HAP-1 (cell line): ENCODE results near the gene ALPK1.
"Not testable (repeated sequence)": the region's sequence is repeated elsewhere in the genome, so short reads cannot be mapped to it uniquely, and the experiment has no call there.

Experiments used
- DNase-seq, 2 experiments: peaks; one replicate each; pipeline ENCODE4 v3.0.0-alpha.2; 2016 to 2020; ENCODE audit warnings: low spot score in 2 of 2
- H3K27me3 ChIP-seq: fragments of 250-450 bp; sonication (Bioruptor Pico); 2 replicates; pipeline ENCODE4 v1.5.1; 2020; ENCODE audit warnings: low read depth, mild to moderate bottlenecking, moderate library complexity
- H3K36me3 ChIP-seq: fragments of 250-450 bp; sonication (Bioruptor Pico); replicated peaks from 2 replicates; pipeline ENCODE4 v1.5.1; 2020; ENCODE audit warnings: mild to moderate bottlenecking
- H3K4me1 ChIP-seq: fragments of 250-450 bp; sonication (Bioruptor Pico); 2 replicates; pipeline ENCODE4 v1.5.1; 2020; ENCODE audit warnings: mild to moderate bottlenecking
- H3K4me3 ChIP-seq: fragments of 250-450 bp; sonication (Bioruptor Pico); 2 replicates; pipeline ENCODE4 v1.5.1; 2020; ENCODE audit warnings: mild to moderate bottlenecking, moderate library complexity
- H3K9me3 ChIP-seq: fragments of 250-450 bp; sonication (Bioruptor Pico); 2 replicates; pipeline ENCODE4 v1.5.1; 2020; ENCODE audit warnings: mild to moderate bottlenecking, moderate library complexity
- in situ Hi-C: fragments of 300-500 bp; cut with MboI; formaldehyde crosslinking; loops from 3 replicates; pipeline ENCODE4 v1.14.3; 2020; ENCODE audit warnings: low sequenced_read_pairs, inconsistent platforms, mixed read lengths

The ALPK1 gene

GRCh38 chr4:112279025-112279881 lies 17.9 kb upstream of the ALPK1 start:
- H3K4me1 ChIP-seq, result peaks cover 8% of the 10 kb centered on the region
- H3K4me3 ChIP-seq, result no peak overlapping the region
- no peaks in the 10 kb centered on the region for H3K9me3 ChIP-seq
- no peaks in the 10 kb centered on the region; the same call in 1 of the 2 replicates for H3K36me3 ChIP-seq
- H3K27me3 ChIP-seq, result no peaks in the 10 kb centered on the region
- in situ Hi-C loops, result no loop called here
- DNase-seq, result no peak

DNA sequence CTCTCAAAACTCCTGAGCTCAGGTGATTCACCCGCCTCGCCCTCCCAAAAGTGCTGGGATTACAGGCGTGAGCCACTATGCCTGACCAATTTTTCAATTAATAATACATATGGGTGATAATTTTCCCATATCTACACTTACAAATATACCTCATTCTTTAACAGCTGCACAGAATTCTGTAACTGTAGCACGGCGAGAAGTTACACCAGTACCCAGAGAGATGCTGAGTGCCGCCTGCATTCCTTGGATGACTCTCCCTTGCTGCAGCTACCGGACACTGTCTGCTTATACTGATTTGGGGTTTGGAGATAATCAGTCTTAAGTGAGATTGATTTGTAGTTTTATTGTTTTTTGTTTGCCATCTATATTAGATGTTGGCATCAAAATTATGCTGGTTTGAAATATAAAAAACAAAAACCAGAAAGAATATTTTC lies 17.3 kb upstream of the ALPK1 start:
- in situ Hi-C loops, result no loop called here
- H3K4me3 ChIP-seq, result no peak overlapping the region

DNA sequence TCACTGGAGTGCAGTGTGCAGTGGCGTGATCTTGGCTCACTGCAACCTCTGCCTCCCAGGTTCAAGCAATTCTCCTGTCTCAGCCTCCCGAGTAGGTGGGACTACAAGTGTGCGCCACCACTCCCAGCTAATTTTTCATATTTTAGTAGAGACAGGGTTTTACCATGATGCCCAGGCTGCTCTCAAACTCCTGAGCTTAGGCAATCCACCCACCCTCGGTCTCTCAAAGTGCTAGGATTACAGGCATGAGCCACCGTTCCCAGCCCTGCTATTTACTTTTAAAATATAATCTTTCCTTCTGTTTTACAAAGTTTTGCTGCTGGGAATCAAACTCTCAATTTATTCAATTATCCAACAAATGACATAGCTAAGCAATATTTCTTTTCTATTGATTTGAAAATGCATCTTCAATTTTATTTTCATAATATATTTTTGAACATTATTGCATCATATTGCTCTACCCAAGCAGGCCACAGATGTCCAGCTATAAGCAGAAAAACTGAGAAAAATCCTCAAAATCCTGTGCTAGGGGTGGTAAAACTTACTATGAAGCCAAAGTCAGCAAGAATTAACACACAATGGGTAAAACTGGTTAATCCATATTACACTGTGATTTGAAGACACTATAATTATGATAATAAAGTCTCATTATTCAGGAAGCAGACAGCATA lies 16.6 kb upstream of the ALPK1 start:
- H3K27me3 ChIP-seq, result no peaks in the 10 kb centered on the region

More for the DNA sequence above, 17.3 kb upstream of the ALPK1 start:
- Histone ChIP-seq H3K9me3 (no peaks in the 10 kb centered on the region), H3K4me1 (peaks cover 8% of the 10 kb centered on the region), H3K27me3 (no peaks in the 10 kb centered on the region), H3K36me3 (no peaks in the 10 kb centered on the region; the same call in 1 of the 2 replicates)
- DNase-seq, result no peak

GRCh38 chr4:112281895-112282398 lies 15.2 kb upstream of the ALPK1 start:
- H3K9me3 ChIP-seq, H3K4me3 ChIP-seq, H3K36me3 ChIP-seq, DNase-seq, H3K27me3 ChIP-seq, in situ Hi-C loops: not testable (repeated sequence)
- H3K4me1 ChIP-seq, result peaks cover 11% of the 10 kb centered on the region

More for the DNA sequence above, 16.6 kb upstream of the ALPK1 start:
- in situ Hi-C loops, result no loop called here
- Histone ChIP-seq H3K4me1 (peaks cover 8% of the 10 kb centered on the region), H3K36me3 (no peaks in the 10 kb centered on the region; the same call in 1 of the 2 replicates), H3K4me3 (no peak overlapping the region), H3K9me3 (no peaks in the 10 kb centered on the region)
- DNase-seq, result no peak

DNA sequence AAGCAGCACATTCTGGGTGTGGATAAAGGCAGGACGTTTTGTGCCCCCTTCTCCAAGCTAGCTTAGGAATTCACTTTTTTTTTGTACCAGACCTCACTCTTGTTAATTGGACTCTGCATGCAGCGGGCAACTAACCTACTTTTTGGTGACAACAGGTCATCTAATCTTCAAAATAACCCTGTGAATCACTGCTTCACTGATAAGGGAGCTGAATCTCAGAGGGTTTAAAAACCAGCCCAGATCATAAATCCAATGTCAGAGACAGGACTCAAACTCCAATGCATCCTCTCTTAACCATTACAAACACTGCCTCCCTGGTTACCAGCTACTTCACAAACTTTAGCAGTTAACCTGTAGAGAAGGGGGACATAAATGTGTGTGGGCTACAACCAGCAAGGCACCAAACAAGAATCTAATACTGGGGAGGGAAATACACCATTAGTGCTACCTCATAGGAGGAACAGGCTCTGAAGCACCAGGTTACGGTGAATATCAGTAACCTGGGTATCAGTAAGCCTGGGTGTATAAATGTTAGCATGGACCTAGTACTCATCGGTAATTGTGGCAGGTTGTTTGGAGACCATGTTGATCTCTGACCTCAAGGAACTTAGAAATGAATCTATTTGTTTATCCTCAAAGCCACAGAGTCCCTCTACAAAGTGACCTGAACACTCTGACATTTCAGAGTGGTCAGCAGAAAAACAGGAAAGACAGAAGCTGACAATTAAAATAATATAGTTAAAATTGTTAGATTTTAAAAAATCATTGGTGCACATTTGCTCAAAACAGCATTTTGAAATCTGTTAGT lies 14.1 kb upstream of the ALPK1 start:
- in situ Hi-C loops, result no loop called here
- Histone ChIP-seq H3K4me1 (peaks cover 11% of the 10 kb centered on the region), H3K36me3 (no peaks in the 10 kb centered on the region; the same call in 1 of the 2 replicates), H3K4me3 (no peak overlapping the region), H3K9me3 (no peaks in the 10 kb centered on the region), H3K27me3 (no peaks in the 10 kb centered on the region)
- no peak for DNase-seq

GRCh38 chr4:112284166-112284565 lies 13.0 kb upstream of the ALPK1 start:
- in situ Hi-C loops, result no loop called here
- Histone ChIP-seq H3K27me3 (no peaks in the 10 kb centered on the region), H3K9me3 (no peaks in the 10 kb centered on the region), H3K4me1 (peaks cover 11% of the 10 kb centered on the region), H3K36me3 (no peaks in the 10 kb centered on the region; the same call in 1 of the 2 replicates), H3K4me3 (peak overlapping the region; percentile 60)
- peak; percentile 7 to 29 for DNase-seq

- no peaks in the 10 kb centered on the region; the same call in 1 of the 2 replicates for H3K36me3 ChIP-seq
- DNase-seq, result peak in 1 of 2 experiments; percentile 37
- H3K27me3 ChIP-seq, result no peaks in the 10 kb centered on the region
- no peaks in the 10 kb centered on the region for H3K9me3 ChIP-seq
- in situ Hi-C loops, result no loop called here
- peaks cover 11% of the 10 kb centered on the region for H3K4me1 ChIP-seq
- H3K4me3 ChIP-seq, result peak overlapping the region; percentile 60
Measured at GRCh38 chr4:112284662-112285411, 12.3 kb upstream of the ALPK1 start.

GRCh38 chr4:112287258-112287989 lies 9.7 kb upstream of the ALPK1 start:
- Histone ChIP-seq H3K27me3 (no peaks in the 10 kb centered on the region), H3K4me3 (no peak overlapping the region), H3K9me3 (no peaks in the 10 kb centered on the region), H3K36me3 (no peaks in the 10 kb centered on the region), H3K4me1 (peaks cover 3% of the 10 kb centered on the region; the same call in 1 of the 2 replicates)
- no peak for DNase-seq
- in situ Hi-C loops, result no loop called here

GRCh38 chr4:112288455-112288854 lies 8.7 kb upstream of the ALPK1 start:
- no peak for DNase-seq
- peaks cover 3% of the 10 kb centered on the region; the same call in 1 of the 2 replicates for H3K4me1 ChIP-seq
- in situ Hi-C loops, result no loop called here
- H3K27me3 ChIP-seq, result no peaks in the 10 kb centered on the region
- H3K9me3 ChIP-seq, result no peaks in the 10 kb centered on the region
- H3K36me3 ChIP-seq, result no peaks in the 10 kb centered on the region
- no peak overlapping the region for H3K4me3 ChIP-seq

- in situ Hi-C loops, result no loop called here
- Histone ChIP-seq H3K27me3 (no peaks in the 10 kb centered on the region), H3K4me3 (no peak overlapping the region), H3K9me3 (no peaks in the 10 kb centered on the region), H3K36me3 (no peaks in the 10 kb centered on the region), H3K4me1 (peaks cover 3% of the 10 kb centered on the region; the same call in 1 of the 2 replicates)
- no peak for DNase-seq
Measured at GRCh38 chr4:112289407-112290253, 7.5 kb upstream of the ALPK1 start.

GRCh38 chr4:112290341-112290740 lies 6.8 kb upstream of the ALPK1 start:
- in situ Hi-C loops, result no loop called here
- Histone ChIP-seq H3K9me3 (no peaks in the 10 kb centered on the region), H3K4me1 (peaks cover 3% of the 10 kb centered on the region; the same call in 1 of the 2 replicates), H3K27me3 (no peaks in the 10 kb centered on the region), H3K36me3 (no peaks in the 10 kb centered on the region), H3K4me3 (no peak overlapping the region)
- DNase-seq, result no peak

DNA sequence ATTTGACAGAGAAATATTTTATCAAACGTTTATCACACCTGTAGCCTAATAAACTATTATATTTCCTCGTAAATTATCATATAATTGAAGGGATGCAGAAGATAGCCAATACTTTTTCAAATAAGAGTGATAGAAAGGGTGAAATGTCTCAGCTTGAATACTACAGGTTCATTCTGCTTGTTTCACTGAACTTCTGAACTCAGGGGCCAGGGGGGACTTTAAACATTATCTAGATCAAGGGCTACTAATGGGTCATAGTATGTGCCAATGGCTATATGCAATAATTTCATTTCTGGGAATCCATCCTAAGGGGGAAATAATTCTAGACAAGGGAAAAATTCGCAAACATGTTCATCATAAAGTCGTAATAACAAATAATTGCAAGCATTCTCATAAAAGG lies 2.6 kb downstream of the ALPK1 start:
- H3K27me3 ChIP-seq, result no peaks in the 10 kb centered on the region
- H3K4me1 ChIP-seq, result peaks cover 16% of the 10 kb centered on the region
- no peaks in the 10 kb centered on the region for H3K9me3 ChIP-seq
- DNase-seq, result no peak
- H3K36me3 ChIP-seq, result no peaks in the 10 kb centered on the region
- in situ Hi-C loops, result no loop called here
- H3K4me3 ChIP-seq, result no peak overlapping the region
